Stimulated activated naive B cell treated with anti-CD40 and anti-IgM and Interleukin-4, amounts not matched to agents 10 μg/mL and 1 μg/mL and 100 μg/mL, for 72 hours (primary cell): ENCODE results near the gene GDF7.

ENCODE experiments used
- ATAC-seq, 2 donors: fragments of 150-1000 bp; cut with Tn5 transposase; replicated peaks; 2 replicates each; pipeline ENCODE4 v1.10.0; 2021; ENCODE audit warnings: moderate library complexity in 1 of 2
- DNase-seq: peaks from one replicate; pipeline ENCODE4 v3.0.0; 2021
- H3K27ac Mint-ChIP-seq: one replicate; pipeline ENCODE4 v1.8.0; 2022; ENCODE audit warnings: mild to moderate bottlenecking, mixed read lengths
- H3K27me3 Mint-ChIP-seq, 2 donors: one replicate each; pipeline ENCODE4 v1.8.0; 2022; ENCODE audit warnings: mixed read lengths in 2 of 2
- H3K36me3 Mint-ChIP-seq, 2 donors: one replicate each; pipeline ENCODE4 v1.8.0; 2022; ENCODE audit warnings: mixed read lengths in 2 of 2, mild to moderate bottlenecking in 1 of 2
- H3K4me1 Mint-ChIP-seq, 2 donors: one replicate each; pipeline ENCODE4 v1.8.0; 2022; ENCODE audit warnings: mixed read lengths in 2 of 2, mild to moderate bottlenecking in 1 of 2
- H3K4me3 Mint-ChIP-seq, 2 donors: one replicate each; pipeline ENCODE4 v1.8.0; 2022; ENCODE audit warnings: mild to moderate bottlenecking in 2 of 2, mixed read lengths in 2 of 2, moderate library complexity in 1 of 2
- H3K9me3 Mint-ChIP-seq, 2 donors: one replicate each; pipeline ENCODE4 v1.8.0; 2022; ENCODE audit warnings: mixed read lengths in 2 of 2, mild to moderate bottlenecking in 1 of 2

The GDF7 gene

DNA sequence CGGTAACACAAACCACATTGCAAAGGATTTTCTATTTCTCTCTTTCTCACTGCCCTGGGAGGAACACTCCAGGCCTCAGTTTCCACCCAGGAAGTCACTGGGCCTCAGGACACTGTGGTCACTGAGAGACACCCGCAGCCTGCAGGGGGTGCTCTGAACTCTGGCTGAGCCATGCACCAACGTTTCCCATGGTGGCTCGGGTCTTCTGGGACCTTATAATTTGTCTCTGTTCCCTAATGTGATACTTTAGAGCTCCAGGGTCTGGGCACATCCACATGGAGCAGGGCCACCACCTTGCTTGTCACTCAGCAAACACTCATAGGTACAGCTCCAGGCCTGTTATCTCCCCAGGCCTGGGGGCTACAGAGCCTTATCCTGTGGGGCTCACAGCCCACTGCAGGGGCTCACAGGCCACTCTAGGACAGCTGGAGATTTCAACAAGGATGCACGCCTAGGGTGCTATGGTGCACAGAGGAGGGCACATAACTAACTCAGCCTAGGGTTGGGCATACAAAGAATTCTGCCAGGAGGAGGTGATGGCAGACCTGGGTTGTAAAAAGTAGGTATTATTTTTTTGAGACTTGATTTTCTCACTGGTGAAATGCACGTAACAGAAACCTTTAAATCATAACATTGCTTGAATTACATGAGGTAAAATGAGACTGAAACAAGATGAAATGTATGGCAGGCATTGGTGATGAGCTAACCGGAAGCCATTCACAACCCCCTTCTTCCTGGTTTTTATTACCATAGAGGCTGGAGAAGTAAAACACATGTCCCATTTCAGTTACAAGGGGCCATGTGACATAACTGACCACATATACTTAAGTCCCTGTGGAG is 13.0 kb upstream of the GDF7 start:
- Mint-ChIP-seq H3K36me3 (peaks cover 0 to 3% of the 10 kb centered on the region in 2 donors), H3K9me3 (no peaks in the 10 kb centered on the region), H3K4me1 (peaks cover 16 to 24% of the 10 kb centered on the region in 2 donors), H3K4me3 (no peak overlapping the region), H3K27me3 (peaks cover 17 to 21% of the 10 kb centered on the region in 2 donors), H3K27ac (no peak overlapping the region)
- no peak for ATAC-seq
- DNase-seq = no peak

DNA sequence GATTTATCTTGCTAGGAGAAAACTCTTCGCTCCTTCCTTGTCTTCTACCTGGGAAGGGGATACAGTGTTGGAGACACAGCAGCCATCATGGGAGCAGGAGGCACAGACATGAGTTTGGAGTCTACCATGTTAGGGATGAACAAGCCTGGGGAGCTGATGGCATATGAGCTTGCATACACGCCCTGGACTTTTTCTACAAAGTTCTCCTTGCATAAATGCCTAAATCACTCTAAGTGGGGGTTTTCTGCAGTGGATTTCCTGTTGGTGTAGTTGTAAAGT is 12.5 kb upstream of the GDF7 start:
- ATAC-seq (no peak), DNase-seq (no peak)
- Mint-ChIP-seq H3K9me3 (no peaks in the 10 kb centered on the region), H3K36me3 (no peaks in the 10 kb centered on the region), H3K4me1 (peaks cover 12 to 18% of the 10 kb centered on the region in 2 donors), H3K27ac (no peak overlapping the region), H3K4me3 (no peak overlapping the region), H3K27me3 (peaks cover 22 to 23% of the 10 kb centered on the region in 2 donors)

DNA sequence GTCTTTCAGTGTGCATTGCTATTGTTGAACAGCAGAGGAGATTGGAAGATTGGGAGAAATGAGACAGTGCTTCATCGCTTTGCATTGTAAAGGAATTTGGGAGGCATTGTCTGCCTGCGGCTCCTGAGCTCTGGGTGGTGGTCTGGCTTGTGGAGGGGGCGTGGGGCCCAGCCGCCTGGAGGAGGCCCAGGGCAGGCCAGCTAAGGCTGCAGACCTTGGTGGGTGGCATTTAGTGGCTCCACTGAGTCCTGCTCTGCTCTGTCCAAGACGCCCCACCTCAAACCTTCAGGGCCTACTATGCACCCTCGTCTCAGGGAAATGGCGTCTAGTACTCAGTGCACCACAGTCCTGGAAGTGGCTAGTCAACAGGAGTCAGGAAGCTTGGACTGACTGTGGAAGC is 10.4 kb upstream of the GDF7 start:
- Mint-ChIP-seq H3K9me3 (no peaks in the 10 kb centered on the region), H3K4me1 (peaks cover 1 to 5% of the 10 kb centered on the region in 2 donors), H3K36me3 (no peaks in the 10 kb centered on the region), H3K27me3 (peaks cover 33 to 40% of the 10 kb centered on the region in 2 donors), H3K4me3 (no peak overlapping the region), H3K27ac (no peak overlapping the region)
- ATAC-seq (no peak), DNase-seq (no peak)

DNA sequence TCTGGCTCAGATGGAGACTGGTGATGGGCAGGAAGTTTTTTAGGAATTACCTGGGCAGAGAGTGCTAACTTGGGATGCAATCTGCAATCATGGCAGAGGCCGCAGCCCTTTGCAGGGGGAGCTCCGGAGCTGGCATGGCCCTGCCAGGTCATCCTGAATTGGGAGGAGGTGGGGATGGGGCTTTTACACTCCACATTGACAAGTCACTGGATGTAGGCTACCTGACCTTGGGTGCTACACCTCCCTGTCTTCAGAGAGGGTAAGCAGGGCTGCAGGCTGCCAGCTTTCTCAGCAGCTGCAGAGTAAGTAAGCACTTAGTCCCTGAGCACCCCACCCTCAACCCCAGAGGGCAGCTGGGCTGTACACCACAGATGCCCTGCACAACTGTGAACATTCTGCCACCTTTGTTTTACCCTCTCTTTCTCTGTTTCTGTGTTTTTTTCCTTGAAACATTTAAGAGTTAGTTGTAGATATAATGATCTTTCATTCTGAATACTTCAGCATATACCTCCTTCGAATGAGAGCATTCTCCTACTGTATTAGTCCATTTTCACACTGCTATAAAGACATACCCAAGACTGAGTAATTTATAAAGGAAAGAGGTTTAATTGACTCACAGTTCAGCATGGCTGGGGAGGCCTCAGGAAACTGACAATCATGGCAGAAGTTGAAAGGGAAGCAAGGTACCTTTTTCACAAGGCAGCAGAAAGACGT is 9.3 kb upstream of the GDF7 start:
- Mint-ChIP-seq H3K9me3 (no peaks in the 10 kb centered on the region), H3K4me3 (no peak overlapping the region), H3K27me3 (peaks cover 44 to 51% of the 10 kb centered on the region in 2 donors), H3K36me3 (no peaks in the 10 kb centered on the region), H3K27ac (no peak overlapping the region), H3K4me1 (peaks cover 1 to 6% of the 10 kb centered on the region in 2 donors)
- ATAC-seq = no peak
- DNase-seq = no peak

DNA sequence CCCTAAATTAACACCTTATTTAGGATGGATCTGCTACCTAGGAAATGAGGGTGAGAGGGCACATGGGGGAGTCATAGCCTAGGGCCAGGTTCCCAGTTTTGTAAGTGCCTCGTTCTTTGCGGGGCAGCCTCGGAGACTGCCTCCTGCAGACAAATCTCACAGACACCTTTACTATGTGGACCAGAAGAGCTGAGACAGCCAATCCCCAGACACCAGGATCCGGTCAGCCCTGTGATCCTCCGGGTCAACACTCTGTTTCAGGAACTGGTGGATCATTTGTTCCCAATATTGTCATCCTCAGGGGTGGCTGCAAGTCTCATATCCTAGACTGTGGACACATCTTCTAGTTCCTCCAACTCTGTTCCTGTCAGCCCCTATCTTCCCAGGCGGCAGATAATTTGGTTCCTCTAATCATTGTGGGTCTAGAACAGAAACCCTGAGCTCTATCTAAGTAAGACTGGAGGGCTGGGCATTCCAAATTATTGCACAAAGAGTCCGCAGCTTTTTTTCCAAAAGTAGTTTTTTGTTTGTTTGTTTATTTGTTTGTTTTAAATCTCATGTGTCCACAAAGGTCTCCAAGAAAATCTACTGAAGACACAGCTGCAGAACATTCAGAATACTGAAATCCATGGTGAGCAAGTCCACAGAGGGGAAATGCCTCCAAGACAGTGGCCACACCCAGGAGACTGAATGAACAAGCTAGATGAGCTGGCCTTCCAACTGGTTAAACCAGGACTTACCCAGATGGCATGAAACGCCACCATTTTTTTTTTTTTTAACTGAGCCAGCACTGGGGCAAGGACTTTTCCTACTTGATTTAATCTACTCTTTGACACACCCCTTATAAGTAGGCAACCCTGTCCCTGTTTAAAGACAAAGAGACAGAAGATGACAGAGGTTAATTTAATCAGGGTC is 6.2 kb upstream of the GDF7 start:
- peaks cover 51 to 78% of the 10 kb centered on the region in 2 donors for H3K27me3 Mint-ChIP-seq
- ATAC-seq (no peak), DNase-seq (no peak)
- no peaks in the 10 kb centered on the region for H3K36me3 Mint-ChIP-seq
- H3K9me3 Mint-ChIP-seq = no peaks in the 10 kb centered on the region
- no peak overlapping the region for H3K27ac Mint-ChIP-seq
- H3K4me3 Mint-ChIP-seq = no peak overlapping the region
- peaks cover 9 to 19% of the 10 kb centered on the region in 2 donors for H3K4me1 Mint-ChIP-seq

DNA sequence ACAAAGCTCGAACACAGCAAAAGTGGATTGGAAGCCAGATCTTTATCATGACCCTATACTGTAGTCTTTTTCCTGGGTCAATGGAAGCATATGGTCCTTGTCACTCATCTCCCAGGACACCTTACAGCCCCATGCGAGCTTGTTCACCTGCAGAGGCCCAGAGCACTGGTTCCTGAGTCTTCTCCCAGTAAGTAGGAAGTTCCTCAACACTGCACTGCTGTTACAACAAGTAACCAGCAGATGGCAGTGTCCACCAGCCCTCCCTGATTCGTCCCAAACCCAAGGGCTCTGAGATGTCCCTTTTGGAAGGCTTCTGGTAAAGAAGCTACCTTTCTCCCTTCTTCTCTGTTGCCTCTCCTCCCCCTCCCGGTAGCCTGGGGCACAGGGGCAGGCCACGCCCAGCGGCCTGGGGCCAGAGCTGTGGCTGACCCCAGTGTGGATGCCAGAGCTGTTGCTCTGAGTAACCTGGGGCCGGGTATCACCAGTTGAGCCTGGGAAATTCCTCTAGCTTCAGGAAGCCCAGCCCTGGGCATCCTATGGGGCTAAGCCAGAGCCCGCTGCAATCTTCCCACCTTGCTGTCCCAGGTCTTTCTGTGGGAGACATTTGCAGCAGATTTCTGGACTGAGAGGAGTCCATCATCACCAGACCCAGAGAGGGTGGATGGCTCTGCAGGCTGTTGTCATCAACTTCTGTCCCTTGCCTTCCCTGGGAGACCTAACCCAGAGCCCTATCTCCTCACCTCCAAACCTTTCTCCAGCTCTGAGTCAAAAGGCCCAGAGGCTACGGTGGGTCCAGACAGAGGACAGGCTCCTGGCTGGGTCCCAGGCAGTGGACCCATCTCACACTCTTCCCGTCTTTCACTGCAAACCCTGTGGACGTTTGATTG is 5.3 kb upstream of the GDF7 start:
- ATAC-seq (peak; percentile 61 to 68), DNase-seq (peak; percentile 56)
- H3K27me3 Mint-ChIP-seq = peaks cover 55 to 81% of the 10 kb centered on the region in 2 donors
- no peaks in the 10 kb centered on the region for H3K9me3 Mint-ChIP-seq
- H3K4me1 Mint-ChIP-seq = peaks cover 13 to 27% of the 10 kb centered on the region in 2 donors
- H3K4me3 Mint-ChIP-seq = no peak overlapping the region
- no peak overlapping the region for H3K27ac Mint-ChIP-seq
- H3K36me3 Mint-ChIP-seq = no peaks in the 10 kb centered on the region

DNA sequence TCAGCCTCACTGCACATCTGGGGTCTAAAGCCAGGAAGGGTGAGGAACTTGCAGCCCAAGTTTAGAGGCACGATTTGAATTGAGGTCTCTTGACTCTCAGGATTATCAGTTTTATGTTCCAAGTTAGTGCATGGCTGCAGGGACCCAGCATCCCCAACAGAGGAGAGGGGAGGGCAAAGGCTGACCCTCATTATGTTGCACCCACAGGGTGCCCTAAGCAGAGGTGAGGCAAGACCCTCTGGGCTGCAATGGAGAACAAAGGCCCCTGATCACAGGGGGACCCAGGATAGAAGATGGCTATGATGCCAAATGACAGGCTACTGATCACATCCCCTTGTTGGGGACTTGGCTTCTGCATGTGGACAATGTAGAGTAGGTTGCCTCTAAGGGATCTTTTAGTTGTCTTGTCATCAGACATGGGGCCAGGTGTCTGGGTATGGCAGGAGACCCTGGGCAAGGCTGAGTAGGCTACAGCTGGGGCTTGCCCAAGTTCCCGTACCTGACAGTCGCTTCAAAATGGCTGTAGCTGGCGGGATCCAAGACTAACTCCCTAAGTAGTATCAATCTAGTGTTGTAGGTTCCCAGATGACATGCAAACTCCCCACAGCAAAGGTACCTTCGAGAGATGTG is 4.5 kb upstream of the GDF7 start:
- H3K4me1 Mint-ChIP-seq = peaks cover 15 to 27% of the 10 kb centered on the region in 2 donors
- no peak overlapping the region for H3K4me3 Mint-ChIP-seq
- ATAC-seq (no peak), DNase-seq (no peak)
- no peaks in the 10 kb centered on the region for H3K9me3 Mint-ChIP-seq
- H3K27ac Mint-ChIP-seq = no peak overlapping the region
- peaks cover 55 to 77% of the 10 kb centered on the region in 2 donors for H3K27me3 Mint-ChIP-seq
- no peaks in the 10 kb centered on the region for H3K36me3 Mint-ChIP-seq

DNA sequence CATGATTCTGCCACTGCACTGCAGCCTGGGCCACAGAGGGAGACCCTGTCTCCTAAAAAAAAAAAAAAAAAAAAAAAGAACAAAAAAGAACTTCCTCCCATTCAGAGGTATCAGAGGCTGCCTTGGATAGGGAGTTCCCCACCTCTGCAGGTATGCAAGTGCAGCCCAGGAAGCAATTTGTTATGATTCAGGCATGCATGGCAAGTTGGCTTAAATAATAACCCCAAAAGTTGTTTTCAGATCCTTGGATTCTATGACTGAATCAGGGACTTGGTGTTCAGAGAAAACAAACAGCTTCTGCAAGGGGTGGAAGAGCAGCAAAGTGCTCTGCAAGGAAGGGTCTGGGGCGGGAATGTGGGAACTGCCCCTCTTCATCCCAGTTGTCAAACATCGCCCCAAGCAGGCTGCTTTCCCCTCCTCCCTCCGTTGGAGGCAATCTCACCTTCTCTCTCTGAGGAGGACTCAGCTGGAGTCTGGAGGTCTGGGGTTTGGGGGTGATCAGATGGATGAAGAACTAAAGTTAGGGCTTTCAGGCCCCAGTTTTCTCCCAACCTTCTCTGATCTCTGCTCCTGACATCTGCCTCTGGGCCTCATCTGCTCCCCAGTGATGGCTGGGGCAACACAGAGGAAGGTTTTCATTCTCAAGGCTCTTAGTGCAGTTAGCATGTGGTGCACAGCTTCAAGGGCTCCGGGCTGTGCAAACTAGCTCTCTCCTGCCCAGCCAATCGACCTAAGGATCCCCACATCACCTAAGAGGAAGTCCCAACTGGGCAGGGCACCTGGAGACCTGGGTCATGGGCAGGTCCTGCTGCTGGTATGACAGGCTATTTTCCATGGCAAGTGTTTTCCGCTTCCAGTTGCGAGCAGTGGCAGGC is 3.5 kb upstream of the GDF7 start:
- no peak overlapping the region for H3K27ac Mint-ChIP-seq
- H3K4me1 Mint-ChIP-seq = peaks cover 20 to 37% of the 10 kb centered on the region in 2 donors
- H3K9me3 Mint-ChIP-seq = no peaks in the 10 kb centered on the region
- DNase-seq (no peak), ATAC-seq (no peak)
- H3K36me3 Mint-ChIP-seq = no peaks in the 10 kb centered on the region
- H3K4me3 Mint-ChIP-seq = no peak overlapping the region
- peaks cover 59 to 86% of the 10 kb centered on the region in 2 donors for H3K27me3 Mint-ChIP-seq

DNA sequence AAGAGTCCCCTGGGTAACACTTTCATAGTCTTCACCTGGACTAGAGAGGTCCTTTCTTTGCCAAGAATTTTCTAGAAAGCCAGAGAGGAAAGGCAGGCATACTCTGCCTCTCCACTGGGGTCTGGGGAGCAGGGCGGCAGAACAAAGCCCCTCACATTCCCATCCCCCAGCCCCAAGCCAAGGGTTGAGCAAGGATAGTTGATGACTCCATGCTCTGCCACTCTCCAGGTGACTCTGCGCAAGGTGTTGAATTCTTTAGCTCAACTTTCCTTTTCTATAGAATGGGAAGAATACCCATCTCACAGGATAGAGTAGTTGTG is 2.9 kb upstream of the GDF7 start:
- H3K9me3 Mint-ChIP-seq = no peaks in the 10 kb centered on the region
- no peak overlapping the region for H3K4me3 Mint-ChIP-seq
- no peak overlapping the region for H3K27ac Mint-ChIP-seq
- ATAC-seq = no peak
- peaks cover 57 to 86% of the 10 kb centered on the region in 2 donors for H3K27me3 Mint-ChIP-seq
- no peak for DNase-seq
- no peaks in the 10 kb centered on the region for H3K36me3 Mint-ChIP-seq
- peaks cover 23 to 41% of the 10 kb centered on the region in 2 donors for H3K4me1 Mint-ChIP-seq

DNA sequence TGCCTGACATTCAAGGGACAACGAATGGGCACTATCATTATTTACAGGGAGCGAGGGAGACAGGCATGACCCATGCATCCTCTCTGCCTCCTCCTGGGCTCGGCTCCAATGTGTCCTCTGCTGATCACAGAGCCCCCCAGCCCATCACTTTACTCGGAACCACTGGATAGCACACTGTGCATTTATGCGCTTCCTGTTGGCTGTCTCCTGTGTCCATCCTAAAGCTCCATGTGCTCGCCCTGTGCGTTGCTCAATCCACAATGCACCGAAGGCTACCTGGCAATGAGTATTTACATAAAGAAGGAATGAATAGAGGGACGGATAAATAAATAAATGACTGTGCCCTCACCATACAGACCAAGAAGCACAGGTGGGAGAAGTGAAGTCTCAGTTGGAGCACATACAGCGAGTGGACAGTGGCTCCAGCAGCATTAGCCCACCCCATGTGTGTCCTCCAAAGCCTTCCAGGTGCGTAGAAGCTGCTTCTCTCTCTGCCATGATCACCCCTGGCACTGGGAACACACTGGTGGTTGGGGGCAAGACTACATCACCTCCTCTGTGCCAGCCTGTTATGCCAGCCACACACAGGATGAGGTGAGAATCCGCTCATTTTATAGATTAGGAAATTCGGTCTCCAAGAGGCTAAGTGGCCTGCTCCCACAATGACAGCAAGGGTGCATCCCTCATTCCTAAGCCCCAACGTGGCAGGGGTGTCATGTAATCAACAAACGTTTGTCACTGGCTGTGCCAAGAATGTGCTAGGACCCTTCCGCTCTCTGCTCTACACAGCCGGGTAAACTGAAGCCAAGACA is 2.3 kb upstream of the GDF7 start:
- H3K4me3 Mint-ChIP-seq = peak overlapping the region in 1 of 2 donors; percentile 33
- no peaks in the 10 kb centered on the region for H3K36me3 Mint-ChIP-seq
- peaks cover 26 to 47% of the 10 kb centered on the region in 2 donors for H3K4me1 Mint-ChIP-seq
- ATAC-seq = no peak
- H3K27me3 Mint-ChIP-seq = peaks cover 60 to 86% of the 10 kb centered on the region in 2 donors
- DNase-seq = no peak
- no peaks in the 10 kb centered on the region for H3K9me3 Mint-ChIP-seq
- no peak overlapping the region for H3K27ac Mint-ChIP-seq

DNA sequence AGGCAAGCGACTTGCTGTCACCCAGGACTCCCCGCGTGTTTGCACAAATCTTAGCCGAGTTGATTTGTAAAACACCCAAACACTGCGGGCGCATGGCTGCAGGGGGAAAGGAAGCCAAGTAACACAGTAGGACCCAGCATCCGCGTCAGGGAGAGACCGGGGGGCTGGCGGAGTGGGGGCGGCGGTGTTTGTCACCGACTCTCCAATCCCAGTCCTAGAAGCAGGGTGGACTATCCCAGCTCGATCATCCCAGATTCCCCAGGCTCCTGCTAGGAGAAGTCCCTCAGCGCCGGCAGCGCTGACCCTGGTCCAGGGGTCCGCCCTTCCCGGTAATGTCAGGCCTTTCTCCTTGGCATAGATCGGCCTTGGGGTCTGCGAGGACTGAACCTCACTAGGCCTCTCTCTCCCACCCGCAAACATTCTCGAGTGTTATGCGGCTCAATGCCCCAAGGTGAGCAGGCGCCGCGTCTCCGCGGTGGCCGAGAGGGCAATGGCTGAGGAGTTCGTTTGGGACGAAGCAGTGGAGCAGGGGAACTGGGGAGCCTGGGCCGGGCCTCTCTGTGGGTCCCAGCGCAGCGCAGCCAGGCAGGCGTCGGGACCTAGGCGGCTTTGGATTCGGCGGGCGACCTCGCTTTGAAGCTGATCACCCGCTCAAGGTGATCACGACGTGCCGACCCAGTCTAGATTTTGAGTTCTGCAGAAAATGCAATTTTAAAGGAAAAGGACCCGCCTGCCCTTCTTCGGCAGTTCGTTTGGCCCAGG is 1.5 kb upstream of the GDF7 start:
- H3K36me3 Mint-ChIP-seq = no peaks in the 10 kb centered on the region
- ATAC-seq (no peak), DNase-seq (no peak)
- peaks cover 64 to 90% of the 10 kb centered on the region in 2 donors for H3K27me3 Mint-ChIP-seq
- H3K27ac Mint-ChIP-seq = peak overlapping the region; percentile 84
- H3K4me3 Mint-ChIP-seq = peak overlapping the region; percentile 84 to 88
- H3K4me1 Mint-ChIP-seq = peaks cover 30 to 55% of the 10 kb centered on the region in 2 donors
- no peaks in the 10 kb centered on the region for H3K9me3 Mint-ChIP-seq
